CD4-positive, alpha-beta T cell treated with Interleukin-6 at 100 ng/mL for 8 hours (primary cell): ENCODE data around the gene PSMB10.
"Not testable (repeated sequence)": the region's sequence is repeated elsewhere in the genome, so short reads cannot be mapped to it uniquely, and the experiment has no call there.

Experiments
- DNase-seq: peaks from one replicate; pipeline ENCODE4 v3.0.0-alpha.2; 2020; ENCODE audit warnings: mixed read lengths, low spot score

The PSMB10 gene

DNA sequence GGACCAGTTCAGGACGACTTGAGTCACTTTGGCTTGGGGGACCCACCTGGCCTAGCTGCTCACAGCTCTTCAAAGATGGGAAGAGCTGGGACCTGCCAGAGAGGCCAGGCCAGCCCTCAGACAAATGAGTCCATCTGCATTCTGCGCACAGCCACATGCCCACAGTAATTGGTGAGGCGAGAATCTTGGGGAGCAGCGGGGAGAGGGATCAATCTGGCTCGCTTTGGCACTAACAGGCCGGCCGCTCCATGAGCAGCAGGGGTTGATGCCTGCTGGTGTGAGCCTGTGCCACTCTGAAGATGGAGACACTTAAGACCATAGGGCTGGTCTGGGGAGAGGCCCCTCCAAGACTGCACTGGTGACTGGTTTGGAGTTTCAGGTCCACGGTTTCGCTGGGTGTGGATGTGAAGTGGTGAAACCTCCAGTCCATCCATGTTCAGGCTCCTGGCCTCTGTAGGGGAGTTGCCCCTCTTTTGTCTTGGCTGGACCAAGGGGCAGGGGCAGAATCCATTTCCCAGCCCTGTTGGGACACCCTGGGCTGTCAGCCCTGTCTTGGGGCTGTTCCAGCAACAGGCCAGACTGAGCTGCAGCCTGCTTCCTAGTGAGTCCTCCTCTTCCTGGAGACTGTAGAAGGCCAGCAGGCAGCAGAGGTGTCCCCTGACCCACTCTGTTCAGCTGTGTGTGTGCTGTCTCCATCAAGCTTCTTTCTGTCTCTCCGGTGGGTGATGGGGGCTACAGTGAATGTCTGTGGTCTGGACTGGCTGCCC is 12.3 kb downstream of the PSMB10 start:
- no peak for DNase-seq

DNA sequence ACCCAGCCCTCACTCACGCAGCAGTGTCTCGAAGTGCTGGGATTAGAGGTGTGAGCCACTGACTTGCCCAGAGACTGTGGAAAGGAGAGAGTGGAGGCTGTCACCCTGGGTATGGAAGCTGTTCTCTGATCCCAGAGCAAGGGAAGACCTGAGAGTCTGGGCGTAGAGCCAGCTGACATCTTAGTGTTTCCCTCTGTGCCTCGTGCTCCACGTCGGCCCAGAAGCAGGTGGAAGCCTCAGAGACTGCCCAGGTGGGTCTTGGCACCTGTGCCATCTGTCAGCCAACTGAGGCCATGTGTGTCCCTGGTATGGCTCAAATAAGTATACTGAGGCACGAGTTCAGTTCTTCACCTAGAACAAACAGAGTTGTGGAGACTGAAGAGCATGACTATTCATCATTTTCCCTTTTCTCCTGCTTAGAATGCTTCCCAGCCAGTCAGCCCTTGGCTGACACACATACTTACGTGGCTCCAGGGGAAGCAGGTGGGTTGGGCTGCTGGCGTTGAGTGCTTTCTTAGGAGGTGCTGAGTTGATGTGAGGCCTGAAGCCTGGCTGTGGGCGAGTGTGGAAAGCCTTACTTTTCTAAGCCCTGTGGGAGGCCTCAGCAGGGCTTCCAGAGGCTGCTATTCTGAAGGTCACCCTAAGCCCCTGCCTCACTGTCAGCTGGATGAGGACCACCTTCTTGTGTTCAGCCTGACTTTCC is 13.1 kb downstream of the PSMB10 start:
- DNase-seq, result no peak

GRCh38 chr16:67922740-67923139 is 13.9 kb downstream of the PSMB10 start:
- no peak for DNase-seq

DNA sequence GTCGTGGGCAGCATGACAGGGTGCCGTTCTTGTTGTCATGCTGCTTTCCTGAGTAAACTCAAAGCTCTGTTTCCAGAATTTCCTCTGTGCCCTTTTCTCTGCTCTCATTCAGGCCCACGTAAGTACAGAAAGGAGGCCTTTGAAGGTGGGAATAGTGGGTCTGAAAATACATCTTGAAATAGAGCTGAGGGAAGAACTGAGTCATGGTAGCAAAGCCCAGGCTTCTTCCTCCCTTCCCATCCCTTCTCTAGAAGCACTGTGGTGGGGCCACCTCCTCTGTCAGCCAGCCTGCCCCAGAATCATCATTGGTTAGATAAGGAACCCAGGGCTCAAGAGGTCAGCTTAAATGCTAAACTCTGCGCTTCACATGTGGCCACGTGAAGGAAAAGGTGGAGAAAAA is 14.4 kb downstream of the PSMB10 start:
- DNase-seq, result no peak

DNA sequence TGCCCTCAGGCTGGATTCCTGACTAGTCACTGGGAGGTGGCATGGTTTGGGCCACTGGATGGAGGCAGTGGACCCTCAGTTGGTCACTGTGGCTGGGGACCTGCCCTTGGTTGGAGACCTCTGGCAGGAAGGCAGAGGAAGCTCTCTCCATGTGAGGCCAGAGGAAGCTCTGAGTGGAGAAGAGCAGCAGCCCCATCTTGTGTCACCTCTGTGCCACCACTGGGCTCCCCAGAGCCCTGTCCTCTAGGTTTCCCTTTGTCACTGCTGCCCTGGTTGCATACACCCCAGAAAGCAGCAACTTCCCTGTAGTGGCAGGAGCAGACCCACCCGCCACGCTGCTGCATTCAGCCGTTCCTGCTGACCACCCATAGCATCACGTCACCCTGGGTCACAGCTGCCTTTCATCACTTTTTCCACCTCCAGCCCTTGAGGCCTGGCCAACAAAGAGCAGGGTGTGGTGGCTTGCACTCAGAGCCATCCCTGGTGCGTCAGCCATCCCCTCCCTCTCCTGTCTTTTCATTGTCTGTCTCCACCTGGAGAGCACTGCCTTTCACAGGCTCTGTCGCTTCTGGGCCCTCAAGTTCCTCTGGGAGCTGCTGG is 16.9 kb downstream of the PSMB10 start:
- DNase-seq, result no peak

- no peak for DNase-seq
Observed at GRCh38 chr16:67917852-67918236, 18.8 kb downstream of the PSMB10 start.

- no peak for DNase-seq
Observed at GRCh38 chr16:67917140-67917851, 19.4 kb downstream of the PSMB10 start.

DNA sequence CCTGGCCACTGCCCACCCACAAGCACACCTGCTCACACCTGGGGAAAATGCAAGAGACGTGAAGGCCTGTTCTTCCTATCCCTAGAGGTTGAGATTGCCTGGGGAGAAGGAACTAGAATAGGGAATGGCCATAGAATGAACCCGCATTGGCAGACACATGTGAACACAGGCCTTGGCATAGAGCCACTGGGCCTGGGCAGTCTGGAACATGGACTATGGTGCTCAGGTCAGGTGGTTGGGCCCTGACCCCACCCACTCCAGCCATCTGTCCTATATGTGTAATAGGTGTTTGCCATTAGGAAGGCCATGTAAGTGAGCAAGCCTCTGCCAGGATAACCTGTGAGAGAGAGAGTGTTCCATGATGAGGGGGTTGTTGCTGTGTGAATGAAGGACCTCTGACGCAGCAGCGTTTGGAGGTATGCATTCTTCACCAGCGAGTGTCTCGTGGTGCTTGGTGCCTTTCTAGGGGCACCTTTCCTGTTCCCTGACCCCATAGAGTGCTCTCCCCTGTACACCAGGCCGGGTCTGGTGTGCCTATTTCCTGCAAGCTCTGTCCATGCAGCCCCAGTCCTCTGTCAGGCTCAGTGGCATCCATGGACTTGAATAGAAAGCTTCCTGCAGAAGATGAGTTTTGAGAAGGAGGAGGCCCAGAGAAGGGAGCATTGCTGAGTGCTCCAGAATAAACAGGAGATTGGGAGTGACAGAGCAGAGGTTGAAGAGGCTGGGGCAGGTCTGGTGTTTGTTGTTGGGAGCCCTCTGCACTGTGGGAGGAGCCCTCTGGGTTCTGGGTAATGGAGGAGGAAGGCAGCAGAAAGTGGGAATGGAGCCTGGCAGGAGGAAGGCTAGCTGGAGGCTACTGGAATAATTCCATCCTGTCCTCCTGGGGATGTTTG is 20.6 kb downstream of the PSMB10 start:
- no peak for DNase-seq

DNA sequence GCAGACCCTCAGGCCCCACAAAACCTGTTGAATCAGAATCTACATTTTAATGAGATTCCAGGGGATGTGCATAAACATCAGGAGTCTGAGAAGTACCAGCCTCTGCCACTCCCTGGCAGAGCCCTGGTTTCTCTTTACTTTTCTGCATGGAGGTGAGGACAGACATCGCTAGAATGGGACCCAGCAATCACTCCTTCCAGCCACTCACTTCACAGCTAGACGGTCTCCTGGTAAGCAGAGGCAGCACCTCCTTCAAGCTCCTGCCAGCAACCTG is 21.2 kb downstream of the PSMB10 start:
- not testable (repeated sequence) for DNase-seq

- no peak for DNase-seq
Observed at GRCh38 chr16:67914758-67915495, 21.7 kb downstream of the PSMB10 start.

DNA sequence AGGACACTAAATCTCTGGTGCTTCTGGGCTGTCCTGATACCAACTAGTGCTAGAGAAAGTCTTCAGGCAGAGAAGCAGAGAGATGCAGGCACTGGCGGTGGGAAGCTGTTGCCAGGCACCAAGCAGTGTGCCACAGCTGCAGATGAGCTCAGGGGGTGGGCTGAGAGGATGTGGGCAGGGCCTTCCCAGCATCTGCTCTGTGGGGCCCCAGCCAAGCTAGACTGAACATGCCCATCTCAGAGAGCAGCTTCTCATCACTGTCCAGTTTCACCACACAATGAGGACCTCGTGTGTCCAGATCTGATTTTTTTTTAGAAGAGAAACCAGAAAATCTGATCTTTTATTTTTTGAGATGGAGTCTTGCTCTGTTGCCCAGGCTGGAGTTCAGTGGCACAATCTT is 26.5 kb downstream of the PSMB10 start:
- DNase-seq, result no peak

DNA sequence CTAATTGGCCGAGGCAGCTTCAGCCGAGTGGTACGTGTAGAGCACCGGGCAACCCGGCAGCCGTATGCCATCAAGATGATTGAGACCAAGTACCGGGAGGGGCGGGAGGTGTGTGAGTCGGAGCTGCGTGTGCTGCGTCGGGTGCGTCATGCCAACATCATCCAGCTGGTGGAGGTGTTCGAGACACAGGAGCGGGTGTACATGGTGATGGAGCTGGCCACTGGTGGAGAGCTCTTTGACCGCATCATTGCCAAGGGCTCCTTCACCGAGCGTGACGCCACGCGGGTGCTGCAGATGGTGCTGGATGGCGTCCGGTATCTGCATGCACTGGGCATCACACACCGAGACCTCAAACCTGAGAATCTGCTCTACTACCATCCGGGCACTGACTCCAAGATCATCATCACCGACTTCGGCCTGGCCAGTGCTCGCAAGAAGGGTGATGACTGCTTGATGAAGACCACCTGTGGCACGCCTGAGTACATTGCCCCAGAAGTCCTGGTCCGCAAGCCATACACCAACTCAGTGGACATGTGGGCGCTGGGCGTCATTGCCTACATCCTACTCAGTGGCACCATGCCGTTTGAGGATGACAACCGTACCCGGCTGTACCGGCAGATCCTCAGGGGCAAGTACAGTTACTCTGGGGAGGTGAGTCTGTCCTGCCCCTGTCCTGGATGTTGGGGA is 27.5 kb downstream of the PSMB10 start:
- DNase-seq, result no peak

- DNase-seq, result no peak
Observed at GRCh38 chr16:67907397-67908180, 29.1 kb downstream of the PSMB10 start.

DNA sequence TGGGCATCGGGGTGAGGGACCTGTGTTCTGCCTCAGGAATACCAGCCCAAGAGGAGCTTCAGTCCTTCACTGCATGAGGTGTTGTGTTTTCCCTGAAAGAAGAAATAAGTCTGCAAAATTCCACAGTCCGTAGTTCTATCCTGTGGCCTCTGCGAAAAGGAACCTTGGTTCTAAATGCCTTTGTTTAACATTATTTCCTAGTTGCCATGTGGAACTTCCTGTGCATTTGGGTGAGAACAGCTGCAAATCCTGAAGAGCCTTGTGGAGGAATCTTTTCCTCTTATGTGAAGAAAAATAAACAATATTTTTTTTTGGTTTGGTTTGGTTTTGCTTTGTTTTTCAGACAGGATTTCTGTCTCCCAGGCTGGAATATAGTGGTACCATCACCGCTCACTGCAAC is 33.8 kb downstream of the PSMB10 start:
- no peak for DNase-seq

GRCh38 chr16:67901734-67902133 is 34.9 kb downstream of the PSMB10 start:
- DNase-seq, result no peak

GRCh38 chr16:67897231-67897630 is 39.4 kb downstream of the PSMB10 start:
- no peak for DNase-seq

DNA sequence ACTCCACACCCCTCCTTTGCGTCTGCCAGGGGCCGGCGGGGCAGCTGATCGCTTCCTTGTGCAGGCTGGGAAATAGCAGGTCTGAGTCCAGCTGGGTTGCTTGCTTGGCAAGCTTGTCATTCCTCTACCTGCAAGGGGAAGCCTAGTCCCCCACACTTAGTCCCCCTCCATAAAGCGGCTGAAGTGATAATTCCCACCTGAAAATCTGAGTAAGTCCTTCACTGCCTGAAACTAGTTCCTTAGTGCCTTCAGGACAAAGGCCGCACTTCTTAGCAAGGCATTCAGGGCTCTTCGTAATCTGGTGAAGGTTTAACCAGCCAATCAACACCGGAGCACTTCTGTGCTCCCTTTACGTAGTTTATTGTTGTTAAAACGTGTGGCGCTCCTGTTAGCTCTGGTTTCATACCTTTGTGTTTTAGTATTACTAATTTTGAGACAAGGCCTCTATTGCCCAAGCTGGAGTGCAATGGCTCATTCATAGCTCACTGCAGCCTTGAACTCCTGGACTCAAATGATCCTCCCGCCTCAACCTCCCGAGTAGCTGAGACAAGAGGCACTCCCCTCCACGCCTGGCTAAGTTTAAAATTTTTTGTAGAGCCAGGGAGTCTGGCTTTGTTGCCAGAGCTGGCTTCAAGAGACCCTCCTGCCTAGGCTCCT is 42.8 kb downstream of the PSMB10 start:
- no peak for DNase-seq

- peak; percentile 94 for DNase-seq
Observed at GRCh38 chr16:67892899-67893742, 43.5 kb downstream of the PSMB10 start, which contains the start of gene PSKH1. Gene PSKH1 (plus strand): TSS chr16:67893254. CDS start chr16:67908750, 15,496 bp downstream.
